Head of caudate nucleus (tissue), 42 donors: ENCODE measurements around the gene FGFRL1.

ENCODE experiments used
- DNase-seq, 42 donors: peaks; one replicate each; pipeline versions ENCODE4 v3.0.0 to v3.0.0-alpha.2; 2020 to 2021; ENCODE audit warnings: mixed read lengths in 7 of 42
- intact Hi-C: fragments of 100-400 bp; cut with DNase I; formaldehyde crosslinking; loops from one replicate; pipeline ENCODE4 v1.15.0; 2022

The FGFRL1 gene

DNA sequence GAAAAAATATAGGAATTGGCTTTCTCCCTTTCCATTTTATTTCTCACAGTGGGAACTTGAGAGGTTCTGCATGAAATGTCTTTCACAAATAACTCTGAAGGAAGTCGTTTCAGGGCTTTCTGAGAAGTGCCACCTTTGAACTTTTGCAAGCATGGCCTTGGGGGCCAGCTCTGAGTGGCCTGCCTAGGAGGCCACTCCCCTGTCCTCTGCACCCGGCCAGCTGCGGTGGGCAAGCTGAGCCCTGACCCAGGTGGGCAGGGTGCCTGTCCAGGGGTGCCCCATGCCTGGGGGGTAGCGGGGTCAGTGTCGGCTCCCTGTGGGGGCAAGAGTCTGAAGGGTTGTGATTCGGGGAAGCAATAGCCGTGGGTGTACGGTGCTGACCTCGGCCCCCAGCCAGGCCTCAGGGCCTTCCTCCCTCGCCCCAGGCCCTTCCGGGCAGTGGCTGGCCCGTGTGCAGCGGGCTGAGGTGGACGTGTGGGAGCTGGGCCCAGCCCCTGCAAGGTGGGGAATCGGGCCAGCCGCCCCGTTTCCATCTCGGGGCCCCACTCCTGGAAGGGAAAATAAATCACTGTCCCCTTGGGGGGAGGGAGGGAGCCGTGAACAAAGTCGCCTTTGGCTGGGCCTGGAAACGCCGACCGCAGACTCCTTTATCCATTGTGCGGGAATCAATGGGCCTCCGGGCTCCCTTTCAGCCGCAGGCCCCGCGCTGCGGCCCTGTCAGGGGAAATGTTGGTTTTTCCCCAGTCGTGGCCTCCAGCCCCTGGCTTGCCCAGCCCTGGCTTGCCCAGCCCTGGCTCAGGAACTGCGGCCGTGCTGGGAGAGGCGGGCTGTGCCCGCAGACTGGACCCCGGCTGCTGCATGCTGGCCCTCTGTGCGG, 3.1 kb downstream of the FGFRL1 start:
- intact Hi-C loops, result loop anchor here (2.0 kb wide), 1 partner anchor 20 kb away; no protein-coding TSS in a partner anchor
- DNase-seq, result peak; percentile 63 to 94 (median 84)

DNA sequence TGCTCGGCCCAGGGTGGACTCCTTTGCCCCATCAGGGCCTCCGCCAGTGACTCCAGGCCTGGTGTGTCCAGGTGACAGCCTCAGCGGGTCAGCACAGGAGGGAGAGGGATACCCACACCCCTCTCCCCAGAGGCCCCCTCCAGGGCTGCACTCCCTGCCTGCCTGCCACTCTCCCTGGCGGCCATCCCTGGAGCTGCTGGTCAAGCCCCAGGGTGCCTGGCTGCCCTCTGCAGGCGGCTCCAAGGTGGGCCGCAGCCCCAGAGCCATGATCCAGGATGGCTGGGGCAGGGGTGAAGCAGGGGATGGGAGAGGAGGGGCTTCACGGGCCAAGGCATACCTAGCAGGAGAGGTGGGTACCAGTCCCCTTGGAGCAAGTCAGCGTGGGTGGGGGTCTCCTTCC, 3.8 kb downstream of the FGFRL1 start:
- DNase-seq, result peak in 20 of 42 donors; percentile 32 to 74 (median 54)
- intact Hi-C loops, result loop anchor here (2.0 kb wide), 1 partner anchor 20 kb away; no protein-coding TSS in a partner anchor

DNA sequence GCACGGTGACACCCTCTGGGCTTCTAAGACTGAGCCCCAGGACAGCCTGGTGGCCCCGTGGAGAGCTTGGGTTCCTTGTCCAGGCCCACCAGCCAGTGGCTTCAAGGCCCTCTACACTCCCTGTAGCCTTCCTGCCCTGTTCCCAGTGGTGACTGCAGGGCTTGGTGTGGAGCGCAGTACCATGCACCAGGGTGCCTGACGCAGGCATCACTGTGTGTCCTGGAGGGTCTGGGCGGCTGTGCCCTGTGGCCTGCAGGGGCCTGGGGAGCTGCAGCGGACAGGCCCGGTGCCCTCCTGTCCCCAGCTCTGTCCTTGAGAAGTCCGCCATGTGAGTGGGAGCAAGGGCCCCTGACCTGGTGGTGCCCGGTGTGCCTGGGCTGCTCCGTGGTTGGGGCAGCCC, 4.3 kb downstream of the FGFRL1 start:
- intact Hi-C loops, result loop anchor here (2.0 kb wide), 1 partner anchor 19 kb away; no protein-coding TSS in a partner anchor
- no peak for DNase-seq

DNA sequence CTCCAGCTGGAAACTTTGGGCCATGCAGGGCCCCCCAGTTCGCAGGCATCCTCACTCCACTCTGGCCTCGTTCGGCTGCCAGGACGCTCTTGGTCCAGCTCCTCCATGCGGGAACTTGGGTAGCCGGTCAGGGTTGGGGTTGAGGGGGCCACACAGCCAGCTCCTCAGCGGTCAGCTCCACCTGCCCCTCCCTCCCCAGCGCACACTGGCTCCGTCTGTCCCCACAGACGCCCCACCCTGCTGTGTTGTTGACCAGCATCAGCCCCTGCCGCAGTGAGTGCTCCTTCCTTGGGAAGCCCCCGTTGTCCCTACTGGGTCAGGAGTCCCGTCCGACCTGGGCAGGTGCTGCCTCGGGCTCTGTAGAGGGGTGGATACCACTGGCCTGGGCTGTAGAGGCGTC, 5.8 kb downstream of the FGFRL1 start:
- intact Hi-C loops, result no loop called here
- DNase-seq, result no peak

DNA sequence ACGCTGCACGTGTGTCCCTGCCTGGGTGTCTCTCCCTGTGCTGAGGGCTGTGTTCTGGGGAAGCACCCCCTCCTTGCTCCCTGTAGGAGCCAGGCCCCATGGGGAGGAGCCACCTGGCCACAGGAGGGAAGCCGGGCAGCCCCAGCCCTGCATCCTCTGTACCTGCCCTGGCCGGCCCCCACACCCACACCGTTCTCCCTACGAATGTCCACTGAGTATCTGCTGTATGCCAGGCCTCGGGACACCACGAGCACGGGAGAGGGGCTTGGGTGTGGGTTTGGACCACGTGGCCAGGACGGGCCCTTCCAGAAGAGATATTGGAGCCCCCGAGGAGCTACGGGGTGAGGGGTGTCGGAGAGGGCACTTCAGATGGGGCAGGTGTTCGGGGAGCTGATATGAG, 6.3 kb downstream of the FGFRL1 start:
- no peak for DNase-seq
- intact Hi-C loops, result no loop called here

DNA sequence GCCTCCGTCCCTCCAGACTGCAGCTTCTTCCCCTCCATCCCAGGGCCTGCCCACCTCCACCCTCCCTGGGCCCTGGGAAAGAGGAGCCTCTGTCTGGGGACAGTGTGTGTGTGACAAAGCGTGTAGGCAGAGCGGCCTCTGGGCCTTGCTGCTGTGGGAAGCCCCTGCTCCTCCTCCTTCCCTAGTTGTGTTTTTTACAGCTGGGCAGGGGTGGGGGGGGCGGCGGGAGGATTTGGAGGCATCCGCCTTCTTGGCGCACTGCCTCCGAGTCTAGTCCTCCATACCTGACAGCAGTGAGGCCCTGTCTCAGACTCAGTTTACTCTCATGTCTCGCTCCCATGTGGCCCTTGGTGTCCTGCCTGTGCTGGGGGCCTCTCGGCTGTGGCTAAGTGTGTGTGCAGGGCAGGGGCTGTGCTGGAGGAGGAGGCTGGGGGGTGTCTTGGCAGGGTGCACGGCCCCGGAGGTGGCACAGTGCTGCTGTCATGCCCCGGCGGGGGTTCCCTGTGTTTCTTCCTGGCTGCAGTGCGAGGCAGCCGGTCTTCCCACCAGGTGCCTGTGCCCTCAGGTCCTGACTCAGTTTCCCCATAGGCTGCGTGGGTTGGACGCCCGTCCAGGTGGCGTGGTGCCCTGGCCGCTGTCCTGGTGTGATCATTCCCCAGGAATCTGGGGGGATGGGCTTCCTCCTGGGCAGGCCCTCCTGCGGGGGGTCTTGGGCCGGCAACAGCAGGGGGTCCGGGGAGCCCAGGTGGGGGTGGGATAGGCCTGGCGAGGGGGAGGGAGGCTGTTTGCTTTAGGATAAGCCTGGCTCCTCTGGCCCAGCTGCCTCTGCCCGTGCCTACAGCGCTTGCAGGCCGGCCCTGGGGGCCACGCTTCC, 7.0 kb downstream of the FGFRL1 start:
- no peak for DNase-seq
- intact Hi-C loops, result no loop called here

DNA sequence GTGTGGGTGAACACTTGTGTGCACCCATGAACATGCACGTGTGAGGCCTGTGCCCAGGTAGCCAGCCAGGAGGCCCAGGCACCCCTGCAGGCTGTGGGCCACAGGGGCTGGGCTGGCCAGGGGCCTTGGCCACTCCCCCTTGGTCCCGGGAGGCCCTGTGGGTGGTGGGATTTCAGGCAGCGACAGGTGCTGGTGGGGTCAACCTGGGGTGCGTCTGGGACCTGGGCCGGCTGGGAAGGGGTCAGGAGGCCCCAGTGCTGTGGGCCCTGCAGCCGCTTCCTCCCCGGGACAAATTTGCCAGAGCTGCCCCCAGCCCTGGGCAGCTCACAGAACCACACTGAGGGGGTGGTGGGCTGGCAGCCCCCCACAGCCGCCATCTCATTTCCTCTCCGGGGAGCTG, 7.9 kb downstream of the FGFRL1 start:
- DNase-seq, result no peak
- intact Hi-C loops, result no loop called here

DNA sequence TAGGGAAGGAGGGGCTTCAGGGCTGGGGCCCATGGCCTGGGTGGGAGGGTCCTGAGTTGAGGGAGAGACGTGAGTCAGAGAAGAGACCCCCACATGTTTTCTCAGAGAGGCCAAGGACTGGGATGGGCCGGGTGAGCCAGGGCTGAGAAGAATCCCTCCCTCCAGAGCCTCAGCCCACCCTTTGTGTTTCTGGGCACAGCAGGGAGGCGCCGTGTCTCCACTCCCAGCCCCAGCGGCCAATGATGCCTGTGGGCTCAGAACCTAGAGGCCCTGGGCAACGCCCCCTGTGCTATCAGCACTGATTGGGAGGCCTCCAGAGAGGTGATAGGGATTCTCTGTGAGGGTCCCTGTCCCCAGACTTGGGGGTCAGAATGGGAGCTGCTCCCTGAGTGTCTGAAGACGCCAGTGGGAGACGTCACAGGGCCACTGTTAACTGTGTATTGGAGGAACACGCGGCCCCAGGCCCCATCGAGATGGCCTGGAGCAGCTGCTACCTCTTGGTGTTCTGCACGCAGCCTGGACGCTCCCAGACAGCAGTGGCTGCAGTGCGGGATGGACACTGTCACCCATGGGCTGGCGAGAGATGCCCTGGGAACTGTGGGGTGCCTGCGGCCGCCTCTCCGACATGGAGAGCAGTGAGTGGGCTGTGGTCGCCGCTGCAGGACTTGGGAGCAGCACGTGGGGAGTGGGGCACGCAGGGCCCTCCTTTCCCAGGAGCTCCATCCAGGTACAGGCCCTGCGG, 8.5 kb downstream of the FGFRL1 start:
- DNase-seq, result no peak
- intact Hi-C loops, result no loop called here

DNA sequence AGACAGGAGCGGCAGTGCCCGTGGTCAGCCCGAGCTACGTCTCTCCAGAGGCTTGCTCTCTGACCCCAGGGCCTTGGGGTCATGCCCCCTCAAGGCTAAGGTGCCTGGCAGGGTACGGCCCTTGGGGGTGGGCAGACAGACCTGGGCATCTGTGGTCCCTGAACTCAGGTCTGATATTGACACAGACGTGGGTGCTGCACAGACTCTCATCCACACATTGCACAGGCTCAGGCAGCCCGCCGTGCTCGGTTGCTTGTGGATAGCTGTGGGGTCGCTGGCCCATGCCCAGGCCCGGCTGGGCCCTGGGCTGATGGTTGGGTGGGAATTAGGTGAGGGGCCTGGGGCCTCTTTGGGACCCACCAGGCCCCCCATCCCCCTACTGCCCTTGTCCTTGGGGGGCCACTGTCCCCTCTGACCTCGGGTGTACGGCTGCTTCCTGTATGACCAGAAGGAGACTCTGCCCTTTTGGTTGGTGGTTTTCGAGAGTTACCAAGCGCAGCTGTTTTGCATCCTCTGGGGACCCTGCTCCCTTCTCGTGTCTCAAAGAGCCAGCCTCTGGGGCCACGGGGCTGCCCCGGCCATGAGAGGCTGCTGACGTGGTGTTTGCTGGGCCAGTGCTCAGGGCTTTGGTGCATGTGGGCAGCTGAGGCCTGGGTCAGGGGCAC, 10.1 kb downstream of the FGFRL1 start:
- DNase-seq, result no peak
- intact Hi-C loops, result no loop called here

DNA sequence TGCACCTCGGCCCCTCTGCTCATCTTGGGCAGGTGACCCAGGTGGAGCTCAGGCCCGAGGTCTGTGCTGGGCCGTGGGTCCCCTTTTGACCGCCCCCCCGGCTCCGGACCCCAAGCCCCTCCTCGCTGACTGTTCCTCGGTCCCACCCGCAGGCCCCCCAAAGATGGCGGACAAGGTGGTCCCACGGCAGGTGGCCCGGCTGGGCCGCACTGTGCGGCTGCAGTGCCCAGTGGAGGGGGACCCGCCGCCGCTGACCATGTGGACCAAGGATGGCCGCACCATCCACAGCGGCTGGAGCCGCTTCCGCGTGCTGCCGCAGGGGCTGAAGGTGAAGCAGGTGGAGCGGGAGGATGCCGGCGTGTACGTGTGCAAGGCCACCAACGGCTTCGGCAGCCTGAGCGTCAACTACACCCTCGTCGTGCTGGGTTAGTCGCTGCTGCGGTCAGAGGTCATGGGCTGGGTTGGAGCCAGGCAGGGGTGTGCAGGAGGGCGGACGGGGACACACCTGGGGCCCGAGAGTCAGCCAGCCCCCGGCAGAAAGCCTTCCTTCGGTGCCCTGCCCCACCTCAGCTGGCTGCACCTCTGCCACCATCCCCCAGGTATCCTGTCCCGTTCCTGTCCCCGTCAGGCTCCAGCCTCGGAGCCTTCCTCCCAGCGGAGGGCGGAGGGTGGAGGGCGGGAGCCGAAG, 10.8 kb downstream of the FGFRL1 start:
- intact Hi-C loops, result no loop called here
- no peak for DNase-seq

DNA sequence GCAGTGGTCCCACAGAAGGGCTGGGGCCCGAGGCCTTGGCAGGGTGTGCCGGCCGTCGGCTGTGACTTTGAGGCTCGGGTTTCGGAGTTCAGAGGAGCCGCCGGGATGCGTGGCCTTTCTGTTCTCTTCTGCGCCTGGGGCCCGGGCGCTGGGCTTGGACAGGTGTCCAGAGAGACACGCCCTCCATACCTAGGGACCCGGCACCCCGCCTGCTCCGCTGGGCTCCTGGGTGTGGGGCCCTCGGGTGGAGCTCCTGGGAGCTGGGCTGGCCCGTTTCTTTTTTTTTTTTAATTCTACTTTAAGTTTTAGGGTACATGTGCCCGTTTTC, 11.3 kb downstream of the FGFRL1 start:
- intact Hi-C loops, result no loop called here
- DNase-seq, result no peak

DNA sequence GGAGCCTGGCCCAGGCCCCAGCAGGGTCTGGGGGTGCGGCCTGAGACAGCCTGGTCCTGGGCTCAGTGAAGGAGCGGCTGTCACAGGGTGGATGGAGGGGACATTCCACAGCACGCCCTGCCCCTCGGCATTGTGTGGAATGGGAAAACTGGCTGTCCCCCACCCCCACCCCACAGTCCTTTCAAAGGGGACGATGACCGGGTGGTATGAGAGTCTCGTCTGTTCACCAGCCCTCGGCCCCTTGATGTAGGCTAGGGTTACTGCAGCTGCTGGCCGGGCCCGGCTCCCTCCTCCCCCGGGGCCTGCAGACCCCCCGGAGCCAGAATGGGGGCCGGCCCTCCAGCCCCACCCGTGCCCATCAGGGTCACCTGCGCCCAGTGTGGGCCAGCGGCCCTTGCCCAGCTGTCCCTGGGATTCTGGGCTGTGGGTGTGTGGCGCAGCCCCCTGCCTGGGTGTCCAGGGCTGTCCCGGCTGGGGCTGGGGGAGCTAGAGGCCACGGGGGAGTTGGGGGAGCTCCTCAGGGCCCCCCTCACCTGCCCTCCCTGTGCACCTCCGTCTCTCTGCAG, 11.7 kb downstream of the FGFRL1 start:
- DNase-seq, result no peak
- intact Hi-C loops, result no loop called here

DNA sequence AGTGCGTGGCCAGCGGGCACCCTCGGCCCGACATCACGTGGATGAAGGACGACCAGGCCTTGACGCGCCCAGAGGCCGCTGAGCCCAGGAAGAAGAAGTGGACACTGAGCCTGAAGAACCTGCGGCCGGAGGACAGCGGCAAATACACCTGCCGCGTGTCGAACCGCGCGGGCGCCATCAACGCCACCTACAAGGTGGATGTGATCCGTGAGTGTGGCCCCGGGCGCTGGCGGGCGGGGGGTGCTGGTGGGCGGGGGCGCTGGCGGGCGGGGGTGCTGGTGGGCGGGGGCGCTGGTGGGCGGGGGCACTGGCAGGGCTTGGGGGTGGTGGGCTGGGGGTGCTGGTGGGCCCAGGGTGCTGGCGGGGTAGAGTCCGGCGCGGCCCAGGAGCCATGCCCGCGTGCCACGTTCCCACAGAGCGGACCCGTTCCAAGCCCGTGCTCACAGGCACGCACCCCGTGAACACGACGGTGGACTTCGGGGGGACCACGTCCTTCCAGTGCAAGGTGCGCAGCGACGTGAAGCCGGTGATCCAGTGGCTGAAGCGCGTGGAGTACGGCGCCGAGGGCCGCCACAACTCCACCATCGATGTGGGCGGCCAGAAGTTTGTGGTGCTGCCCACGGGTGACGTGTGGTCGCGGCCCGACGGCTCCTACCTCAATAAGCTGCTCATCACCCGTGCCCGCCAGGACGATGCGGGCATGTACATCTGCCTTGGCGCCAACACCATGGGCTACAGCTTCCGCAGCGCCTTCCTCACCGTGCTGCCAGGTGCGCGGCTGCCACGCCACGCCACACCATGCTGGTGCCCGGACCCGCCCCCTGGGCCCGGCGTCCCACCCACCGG, 12.7 kb downstream of the FGFRL1 start:
- DNase-seq, result no peak
- intact Hi-C loops, result no loop called here

DNA sequence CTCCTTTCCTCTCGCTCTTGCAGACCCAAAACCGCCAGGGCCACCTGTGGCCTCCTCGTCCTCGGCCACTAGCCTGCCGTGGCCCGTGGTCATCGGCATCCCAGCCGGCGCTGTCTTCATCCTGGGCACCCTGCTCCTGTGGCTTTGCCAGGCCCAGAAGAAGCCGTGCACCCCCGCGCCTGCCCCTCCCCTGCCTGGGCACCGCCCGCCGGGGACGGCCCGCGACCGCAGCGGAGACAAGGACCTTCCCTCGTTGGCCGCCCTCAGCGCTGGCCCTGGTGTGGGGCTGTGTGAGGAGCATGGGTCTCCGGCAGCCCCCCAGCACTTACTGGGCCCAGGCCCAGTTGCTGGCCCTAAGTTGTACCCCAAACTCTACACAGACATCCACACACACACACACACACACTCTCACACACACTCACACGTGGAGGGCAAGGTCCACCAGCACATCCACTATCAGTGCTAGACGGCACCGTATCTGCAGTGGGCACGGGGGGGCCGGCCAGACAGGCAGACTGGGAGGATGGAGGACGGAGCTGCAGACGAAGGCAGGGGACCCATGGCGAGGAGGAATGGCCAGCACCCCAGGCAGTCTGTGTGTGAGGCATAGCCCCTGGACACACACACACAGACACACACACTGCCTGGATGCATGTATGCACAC, 13.6 kb downstream of the FGFRL1 start:
- intact Hi-C loops, result no loop called here
- DNase-seq, result no peak

DNA sequence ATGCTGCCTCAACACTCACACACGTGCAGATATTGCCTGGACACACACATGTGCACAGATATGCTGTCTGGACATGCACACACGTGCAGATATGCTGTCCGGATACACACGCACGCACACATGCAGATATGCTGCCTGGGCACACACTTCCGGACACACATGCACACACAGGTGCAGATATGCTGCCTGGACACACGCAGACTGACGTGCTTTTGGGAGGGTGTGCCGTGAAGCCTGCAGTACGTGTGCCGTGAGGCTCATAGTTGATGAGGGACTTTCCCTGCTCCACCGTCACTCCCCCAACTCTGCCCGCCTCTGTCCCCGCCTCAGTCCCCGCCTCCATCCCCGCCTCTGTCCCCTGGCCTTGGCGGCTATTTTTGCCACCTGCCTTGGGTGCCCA, 14.7 kb downstream of the FGFRL1 start:
- intact Hi-C loops, result no loop called here
- DNase-seq, result no peak

DNA sequence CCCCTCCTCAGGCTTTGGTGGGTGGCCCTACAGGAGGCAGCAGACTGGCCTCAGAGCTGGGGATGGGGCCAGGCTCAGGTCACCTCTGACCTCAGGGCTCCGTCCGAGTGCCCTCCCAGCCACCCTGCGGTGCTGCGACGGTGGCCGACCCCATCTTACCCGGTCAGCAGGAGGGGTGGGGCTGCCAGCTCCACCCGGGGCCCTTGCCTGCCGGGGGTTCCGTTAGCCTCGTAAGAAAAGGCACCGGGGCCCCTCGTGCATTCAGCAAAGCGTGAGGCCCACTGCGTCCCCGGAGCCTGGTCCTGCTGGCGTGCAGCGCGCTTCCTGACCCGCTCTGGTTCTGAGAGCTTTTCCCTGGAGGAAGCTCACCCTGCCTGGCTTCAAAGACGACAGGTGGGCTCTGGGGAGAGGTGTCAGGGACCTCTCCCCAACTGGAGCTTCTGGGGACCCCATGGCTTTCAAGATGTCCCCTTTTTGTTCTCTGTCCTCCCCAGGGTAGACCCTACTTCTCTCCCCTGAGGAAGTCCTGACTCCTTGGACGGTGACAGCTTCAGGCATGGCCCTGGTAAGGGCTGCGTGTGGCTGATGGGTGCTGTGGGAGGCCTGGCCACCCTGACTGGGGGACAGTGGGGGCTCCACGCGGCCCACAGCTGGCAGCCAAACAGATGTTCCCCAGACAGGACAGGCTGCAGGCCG, 15.9 kb downstream of the FGFRL1 start:
- intact Hi-C loops, result no loop called here
- no peak for DNase-seq
